ENCODE measurements around the gene CRTC1.

DNA sequence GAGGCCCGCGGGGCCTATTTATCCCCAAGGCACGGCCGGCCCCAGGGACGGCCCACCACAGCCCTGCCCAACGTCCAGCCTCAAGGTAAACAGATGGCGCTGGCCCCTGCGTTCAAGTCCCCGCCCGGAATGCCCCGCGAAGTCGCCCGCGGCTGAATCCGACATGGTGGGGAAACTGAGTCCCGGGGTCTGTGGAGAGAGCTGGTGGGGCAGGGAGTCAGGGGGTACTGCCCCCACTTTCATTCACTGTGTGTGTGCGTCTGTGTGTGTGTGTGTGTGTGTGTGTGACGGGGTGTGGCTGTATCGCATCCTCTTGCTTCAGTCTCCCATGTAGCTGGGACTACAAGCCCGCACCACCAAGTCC is 107.8 kb downstream of the CRTC1 start:
- TF ChIP-seq POLR2A (IDR thresholded peaks at IDR 0.05) = no peak
- TF ChIP-seq, protein P1, sequence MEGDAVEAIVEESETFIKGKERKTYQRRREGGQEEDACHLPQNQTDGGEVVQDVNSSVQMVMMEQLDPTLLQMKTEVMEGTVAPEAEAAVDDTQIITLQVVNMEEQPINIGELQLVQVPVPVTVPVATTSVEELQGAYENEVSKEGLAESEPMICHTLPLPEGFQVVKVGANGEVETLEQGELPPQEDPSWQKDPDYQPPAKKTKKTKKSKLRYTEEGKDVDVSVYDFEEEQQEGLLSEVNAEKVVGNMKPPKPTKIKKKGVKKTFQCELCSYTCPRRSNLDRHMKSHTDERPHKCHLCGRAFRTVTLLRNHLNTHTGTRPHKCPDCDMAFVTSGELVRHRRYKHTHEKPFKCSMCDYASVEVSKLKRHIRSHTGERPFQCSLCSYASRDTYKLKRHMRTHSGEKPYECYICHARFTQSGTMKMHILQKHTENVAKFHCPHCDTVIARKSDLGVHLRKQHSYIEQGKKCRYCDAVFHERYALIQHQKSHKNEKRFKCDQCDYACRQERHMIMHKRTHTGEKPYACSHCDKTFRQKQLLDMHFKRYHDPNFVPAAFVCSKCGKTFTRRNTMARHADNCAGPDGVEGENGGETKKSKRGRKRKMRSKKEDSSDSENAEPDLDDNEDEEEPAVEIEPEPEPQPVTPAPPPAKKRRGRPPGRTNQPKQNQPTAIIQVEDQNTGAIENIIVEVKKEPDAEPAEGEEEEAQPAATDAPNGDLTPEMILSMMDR (IDR thresholded peaks at IDR 0.05) = no peak
